Activated T-cell treated with anti-CD3 and anti-CD28 coated beads for 48 hours (primary cell): ENCODE data around the gene TMEM63A.

ENCODE experiments used
- DNase-seq: peaks from one replicate; pipeline ENCODE4 v3.0.0-alpha.2; 2020; ENCODE audit warnings: low read depth

Gene TMEM63A

DNA sequence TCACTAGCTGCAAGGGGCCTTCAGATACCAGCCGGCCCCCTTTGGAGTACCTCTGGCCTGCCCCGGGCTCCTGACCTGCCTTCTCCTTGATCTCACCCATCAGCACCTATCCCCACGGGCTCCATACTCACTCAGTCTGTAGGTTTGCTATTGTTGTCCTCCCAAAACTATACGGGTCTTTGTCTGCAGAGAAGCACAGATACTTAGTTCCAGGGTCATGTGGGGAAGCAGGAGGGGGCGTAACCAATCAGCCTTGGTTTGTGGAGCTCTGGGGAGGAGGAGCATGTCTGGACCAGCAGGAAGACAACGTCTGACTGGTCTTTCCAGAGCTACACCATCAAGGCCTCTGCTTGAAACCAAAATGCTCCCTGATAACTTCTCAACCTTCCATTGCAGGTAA, 15.2 kb downstream of the TMEM63A start:
- no peak for DNase-seq

DNA sequence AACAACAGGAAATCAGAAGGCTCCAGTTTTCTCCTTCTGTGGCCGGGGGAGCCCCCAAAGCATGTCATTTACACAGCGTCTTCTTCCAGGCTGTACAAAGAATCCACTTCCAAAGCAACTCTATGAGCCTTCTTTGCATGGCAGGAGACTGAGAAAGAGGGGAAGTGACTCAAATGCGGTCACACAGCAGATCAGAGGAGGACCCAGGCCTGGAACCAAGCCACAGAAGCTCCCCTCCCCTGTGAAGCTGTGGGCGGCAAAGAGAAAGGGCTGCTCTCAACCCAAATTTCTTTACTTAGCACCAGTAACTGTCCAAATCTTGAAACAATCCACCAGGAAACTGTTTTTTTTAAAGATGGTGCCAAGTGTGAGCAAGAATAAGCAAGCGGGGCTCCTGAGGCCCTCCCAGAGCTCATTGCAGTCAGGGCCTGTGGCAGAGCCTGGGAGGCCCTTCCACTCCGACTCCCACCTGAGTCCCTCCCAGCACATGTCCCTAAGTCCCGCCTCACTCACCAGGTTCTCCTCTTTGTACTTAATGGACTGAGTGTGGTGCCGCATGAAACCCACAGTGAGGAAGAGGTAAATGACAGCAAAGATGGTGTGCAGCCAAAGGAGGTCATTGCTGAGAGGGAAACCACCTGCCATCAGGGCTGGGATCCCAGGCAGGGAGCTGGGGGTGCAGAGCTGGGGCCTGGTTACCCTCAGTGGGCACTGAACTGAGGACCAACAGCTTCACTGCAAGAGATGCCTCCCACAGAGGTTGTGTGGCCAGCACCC, 15.9 kb downstream of the TMEM63A start:
- DNase-seq = peak; percentile 65

GRCh38 chr1:225865514-225865913, 16.7 kb downstream of the TMEM63A start:
- DNase-seq = no peak

DNA sequence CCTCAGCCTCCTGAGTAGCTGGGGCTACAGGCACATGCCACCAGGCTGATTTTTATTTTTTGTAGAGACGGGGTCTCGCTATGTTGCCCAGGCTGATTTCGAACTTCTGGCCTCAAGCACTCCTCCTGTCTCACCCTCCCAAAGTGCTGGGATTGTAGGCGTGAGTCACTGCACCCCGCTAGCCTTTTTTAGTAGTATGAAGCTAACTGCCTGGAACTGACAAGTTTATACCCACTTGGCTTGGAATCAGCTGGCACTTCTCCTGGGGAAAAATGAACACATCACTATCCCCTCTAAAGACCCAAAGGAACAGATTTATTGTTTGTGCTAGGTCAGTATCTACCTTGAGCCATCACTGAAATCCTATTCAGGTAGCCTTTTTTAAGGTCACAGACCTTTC, 19.0 kb downstream of the TMEM63A start:
- DNase-seq = no peak

- no peak for DNase-seq
Observed at GRCh38 chr1:225862581-225862950, 19.6 kb downstream of the TMEM63A start.

GRCh38 chr1:225861834-225862580, 20.2 kb downstream of the TMEM63A start:
- DNase-seq = no peak

GRCh38 chr1:225860876-225861441, 21.2 kb downstream of the TMEM63A start:
- DNase-seq = no peak

- DNase-seq = no peak
Observed at GRCh38 chr1:225860107-225860506, 22.1 kb downstream of the TMEM63A start.

GRCh38 chr1:225859151-225859550, 23.0 kb downstream of the TMEM63A start:
- DNase-seq = no peak

DNA sequence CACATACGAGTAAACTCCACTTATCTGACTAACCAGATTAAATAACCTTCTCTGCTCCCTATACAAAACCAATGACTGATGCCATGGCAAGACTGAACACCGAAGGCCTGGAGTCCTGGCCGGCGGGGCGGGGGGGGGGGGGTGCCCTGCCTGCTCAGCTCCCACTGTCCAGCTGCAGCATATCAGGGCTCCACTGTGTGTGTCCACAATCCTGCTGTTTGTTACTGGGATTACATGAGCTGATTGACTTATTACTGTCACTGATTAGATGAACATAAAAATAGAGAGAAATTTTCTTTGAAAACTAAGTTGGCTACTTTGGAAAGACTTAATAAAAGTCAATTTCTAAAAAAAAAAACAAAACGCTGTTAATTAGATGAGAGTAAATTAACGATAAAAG, 24.9 kb downstream of the TMEM63A start:
- no peak for DNase-seq

DNA sequence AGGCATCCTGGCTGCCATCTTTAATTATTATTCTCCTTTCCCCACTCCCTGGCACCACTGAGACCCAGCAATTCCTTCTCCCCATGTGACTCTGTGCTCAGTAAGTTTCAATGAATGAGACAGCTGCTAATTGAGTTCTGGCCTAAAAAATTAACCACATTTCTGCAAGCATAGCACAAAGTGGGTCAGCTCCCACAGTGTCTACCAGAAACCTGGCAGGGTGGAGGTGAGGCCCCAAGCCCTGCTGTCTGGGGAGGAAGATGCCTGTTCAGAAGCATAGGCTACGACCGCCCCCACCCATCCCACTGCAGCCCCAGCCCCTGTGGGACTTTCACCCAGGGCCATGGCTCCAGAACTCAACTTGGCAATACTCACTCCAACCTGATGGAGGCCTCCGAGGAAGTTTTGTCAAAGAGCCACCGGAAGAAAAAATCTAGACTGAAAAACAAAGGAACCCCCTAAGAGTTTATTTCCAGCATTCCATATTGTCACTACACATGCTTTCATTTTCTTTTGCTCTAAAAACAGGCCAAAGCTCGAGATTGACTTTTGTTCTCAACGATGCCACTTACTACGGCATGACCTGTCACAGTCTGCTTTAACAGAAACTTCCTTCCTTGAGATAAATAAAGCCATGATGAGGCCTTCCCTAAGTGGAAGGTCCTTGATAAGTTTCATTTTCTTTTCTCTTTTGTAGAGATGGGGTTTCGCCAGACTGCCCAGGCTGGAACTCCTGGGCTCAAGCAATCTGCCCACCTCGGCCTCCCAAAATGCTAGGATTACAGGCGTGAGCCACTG, 26.5 kb downstream of the TMEM63A start:
- DNase-seq = no peak

DNA sequence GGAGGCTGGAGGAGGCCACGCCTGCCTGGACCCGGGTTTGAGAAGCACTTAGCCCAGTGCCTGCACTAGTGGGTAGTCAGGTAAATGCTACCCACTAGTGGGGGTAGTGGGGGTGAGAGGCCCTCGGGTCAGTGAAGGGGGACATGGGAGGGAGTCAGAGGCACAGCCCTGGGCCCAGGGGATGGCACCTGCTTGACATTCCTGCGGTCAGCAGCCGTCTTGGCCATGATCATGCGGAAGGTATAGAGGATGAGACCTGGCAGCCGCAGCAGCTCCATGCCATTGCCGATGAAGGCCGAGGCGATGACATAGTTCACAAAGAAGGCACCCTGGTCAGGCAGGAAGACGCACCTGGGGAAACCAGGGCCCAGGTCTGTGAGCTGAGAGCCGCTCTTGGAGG, 28.7 kb downstream of the TMEM63A start:
- DNase-seq = no peak

GRCh38 chr1:225852413-225853124, 29.6 kb downstream of the TMEM63A start:
- no peak for DNase-seq

GRCh38 chr1:225851805-225852204, 30.4 kb downstream of the TMEM63A start:
- DNase-seq = no peak

DNA sequence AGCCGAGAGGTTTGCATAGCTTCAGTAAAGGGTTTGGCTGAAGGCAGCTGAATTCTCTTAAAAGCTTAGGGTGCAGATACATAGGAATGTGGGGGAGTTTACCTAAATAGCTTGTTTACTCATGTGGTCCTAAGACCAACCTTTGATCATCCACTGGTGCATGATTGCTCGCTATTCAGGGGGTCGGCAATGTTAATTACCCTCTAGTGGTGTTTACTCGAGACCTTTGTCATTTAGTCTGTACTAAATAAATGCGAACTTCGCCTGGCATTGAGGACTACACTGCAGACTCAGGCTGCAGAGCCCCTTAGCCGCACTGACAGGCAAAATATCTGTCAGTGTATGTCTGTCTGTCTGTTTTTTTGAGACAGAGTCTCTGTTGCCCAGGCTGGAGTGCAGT, 31.8 kb downstream of the TMEM63A start:
- no peak for DNase-seq

DNA sequence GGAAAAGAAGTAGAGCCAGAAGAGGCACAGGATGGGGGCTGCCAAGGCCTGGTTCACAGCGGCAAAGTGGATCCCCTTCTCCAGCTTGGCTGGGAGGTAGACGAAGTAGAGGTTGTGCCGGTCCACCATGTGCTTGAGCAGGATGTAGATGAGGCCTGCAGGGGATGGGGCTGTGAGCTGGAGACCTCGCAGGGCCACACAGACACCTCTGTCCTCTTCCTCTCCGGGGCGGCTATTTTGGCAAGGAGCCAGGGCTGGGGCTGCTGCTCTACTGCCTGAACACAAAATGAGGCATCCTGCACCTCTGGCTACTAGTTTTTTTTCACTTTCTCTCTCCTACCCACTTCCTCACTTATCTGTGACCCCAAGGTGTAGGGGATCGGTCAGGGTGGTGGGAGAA, 32.3 kb downstream of the TMEM63A start:
- no peak for DNase-seq

DNA sequence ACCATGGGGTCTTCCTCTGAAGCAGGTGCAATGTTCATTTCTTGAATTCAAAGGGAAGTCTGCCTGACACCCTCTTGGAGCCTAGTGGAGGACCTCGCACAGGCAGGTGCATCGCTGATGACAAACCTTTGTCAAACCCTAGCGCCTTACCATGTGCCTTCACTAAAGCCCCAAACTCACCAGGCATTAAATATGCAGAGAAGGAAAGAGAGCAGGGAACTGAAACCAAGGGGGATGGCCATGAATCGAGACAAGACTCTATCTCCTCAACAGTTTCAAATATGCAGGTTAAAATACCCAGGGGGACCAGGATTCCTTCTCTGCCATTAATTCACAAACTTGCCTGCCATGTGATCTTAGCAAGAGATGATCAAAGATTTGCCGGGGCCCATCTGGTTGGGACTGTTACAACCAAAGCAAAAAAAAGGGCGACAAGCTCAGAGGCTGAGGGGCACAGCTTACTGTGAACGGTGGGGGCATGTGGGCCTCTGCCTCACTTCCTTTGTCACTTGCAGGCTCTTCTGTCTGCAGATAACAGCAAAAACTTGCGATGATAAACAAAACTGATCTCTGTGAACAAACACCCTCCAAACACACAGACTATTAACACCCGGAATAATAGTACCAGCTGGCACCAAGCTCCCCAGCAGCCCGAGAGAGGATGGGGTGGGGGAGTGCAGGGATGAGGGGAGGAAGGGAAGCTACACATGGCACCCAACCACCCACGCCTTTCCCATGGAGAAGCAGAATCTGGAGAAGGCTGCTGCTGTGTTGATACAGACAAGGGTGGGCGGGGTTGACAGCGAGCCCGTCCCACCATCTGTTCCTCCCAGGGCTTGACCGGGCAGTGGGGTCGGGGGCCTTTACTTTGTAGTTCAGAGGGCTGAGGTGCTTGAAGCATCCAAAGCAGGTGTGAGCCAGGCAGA, 33.9 kb downstream of the TMEM63A start:
- DNase-seq = no peak

- DNase-seq = no peak
Observed at GRCh38 chr1:225847610-225848009, 34.6 kb downstream of the TMEM63A start.

GRCh38 chr1:225846331-225847310, 35.6 kb downstream of the TMEM63A start:
- no peak for DNase-seq
